H1 (cell line): Measurements from ENCODE around the gene ARHGEF7. TPM values are rescaled to one million over a fixed set of nuclear protein-coding genes. Genes with fewer than 3 reads are reported as not detected.
A peak's percentile ranks its signal among the peaks of the same experiment; 100 is the strongest.

Experiments
- CTCF ChIA-PET: fragments of 300-600 bp; sonication (Branson Sonifier 250); formaldehyde crosslinking; loops from one replicate; lab custom pipeline; 2021; ENCODE audit not compliant: partially characterized antibody; lab: Charles Lee
- POLR2A ChIA-PET: fragments of 300-600 bp; sonication (Branson Sonifier 250); formaldehyde crosslinking; loops from one replicate; lab custom pipeline; 2021; ENCODE audit warnings: inconsistent platforms; ENCODE audit not compliant: partially characterized antibody; lab: Charles Lee
- DNase-seq, 2 experiments: peaks; one replicate each; pipeline versions ENCODE4 v3.0.0 to v3.0.0-alpha.2; 2010 to 2022; ENCODE audit warnings: low spot score in 2 of 2, low read depth in 1 of 2, mixed read lengths in 1 of 2
- FAIRE-seq: peaks from 2 replicates; lab custom pipeline; 2011; peaks lifted over from hg19 to GRCh38; lab: Jason Lieb, UNC
- H2AFZ ChIP-seq: 2 replicates; pipeline ENCODE4 v1.8.1; 2012; ENCODE audit warnings: low read length, inconsistent platforms
- H2AK5ac ChIP-seq: 2 replicates; pipeline ENCODE4 v1.6.1; 2013; ENCODE audit warnings: low read depth, low read length
- H2BK120ac ChIP-seq: replicated peaks from 2 replicates; pipeline ENCODE3; 2013; ENCODE audit warnings: low read depth, low read length, inconsistent platforms
- H2BK12ac ChIP-seq: 2 replicates; pipeline ENCODE4 v1.6.1; 2013; ENCODE audit warnings: low read depth, low read length
- H2BK15ac ChIP-seq: 2 replicates; pipeline ENCODE4 v1.6.1; 2013; ENCODE audit warnings: low read length
- H2BK20ac ChIP-seq: 2 replicates; pipeline ENCODE4 v1.6.1; 2013; ENCODE audit warnings: low read length
- H2BK5ac ChIP-seq: 2 replicates; pipeline ENCODE4 v1.6.1; 2013; ENCODE audit warnings: low read depth, low read length
- H3K14ac ChIP-seq: 2 replicates; pipeline ENCODE4 v1.6.1; 2013; ENCODE audit warnings: inconsistent platforms; ENCODE audit not compliant: insufficient read length
- H3K18ac ChIP-seq: 2 replicates; pipeline ENCODE4 v1.6.1; 2013; ENCODE audit warnings: low read length; ENCODE audit errors: extremely low read depth
- H3K23ac ChIP-seq: 2 replicates; pipeline ENCODE4 v1.6.1; 2013; ENCODE audit warnings: inconsistent platforms; ENCODE audit not compliant: insufficient read length
- H3K23me2 ChIP-seq: 2 replicates; pipeline ENCODE4 v1.6.1; 2013; ENCODE audit warnings: low read depth, low read length
- H3K27ac ChIP-seq: 2 replicates; pipeline ENCODE4 v1.6.1; 2011; ENCODE audit warnings: low read depth, low read length, inconsistent platforms
- H3K27me3 ChIP-seq, 4 experiments: replicated peaks in 1 of 4; 1 replicate in 1 of 4; 2 replicates in 3 of 4; pipeline versions ENCODE4 v1.6.1 to v1.8.1; 2011 to 2013; ENCODE audit warnings: low read length in 3 of 4, mild to moderate bottlenecking in 3 of 4, inconsistent platforms in 2 of 4, mixed read lengths in 2 of 4, moderate library complexity in 1 of 4; ENCODE audit not compliant: control insufficient read depth in 3 of 4, insufficient read depth in 3 of 4; ENCODE audit errors: extremely low read depth in 1 of 4
- H3K36me3 ChIP-seq, 4 experiments: 2 replicates each; pipeline versions ENCODE4 v1.6.1 to v1.8.1; 2011 to 2013; ENCODE audit warnings: mild to moderate bottlenecking in 4 of 4, low read length in 3 of 4, moderate library complexity in 2 of 4, control low read depth in 1 of 4, inconsistent platforms in 1 of 4; ENCODE audit not compliant: insufficient read depth in 4 of 4, control insufficient read depth in 2 of 4
- H3K4ac ChIP-seq: replicated peaks from 2 replicates; pipeline ENCODE3; 2013; ENCODE audit warnings: low read length, low read depth, mixed read lengths, inconsistent platforms; ENCODE audit not compliant: insufficient read length
- H3K4me1 ChIP-seq, 4 experiments: replicated peaks in 1 of 4; 1 replicate in 1 of 4; 2 replicates in 3 of 4; pipeline versions ENCODE4 v1.6.1 to v1.8.1; 2011 to 2013; ENCODE audit warnings: low read length in 3 of 4, inconsistent platforms in 2 of 4, mixed read lengths in 1 of 4; ENCODE audit not compliant: insufficient read depth in 4 of 4, control insufficient read depth in 3 of 4
- H3K4me2 ChIP-seq, 2 experiments: 2 replicates each; pipeline versions ENCODE4 v1.6.1 to v1.8.1; 2011 to 2013; ENCODE audit warnings: low read depth in 2 of 2, low read length in 2 of 2, control low read depth in 1 of 2, inconsistent platforms in 1 of 2, mild to moderate bottlenecking in 1 of 2; ENCODE audit not compliant: insufficient read depth in 1 of 2
- H3K4me3 ChIP-seq, 4 experiments: fragments of 200-600, 300-600 bp in 1 of 4; sonication (generic), shearing (Covaris generic), sonication (Bioruptor Twin) in 1 of 4; 2 replicates each; pipeline versions ENCODE4 v1.5.1 to v1.8.1; 2011 to 2016; ENCODE audit warnings: low read length in 4 of 4, low read depth in 3 of 4, control low read depth in 2 of 4, inconsistent platforms in 2 of 4, mild to moderate bottlenecking in 2 of 4, mixed read lengths in 1 of 4, moderate library complexity in 1 of 4; ENCODE audit not compliant: insufficient read depth in 2 of 4; ENCODE audit errors: extremely low read depth in 1 of 4
- H3K56ac ChIP-seq: replicated peaks from 2 replicates; pipeline ENCODE3; 2013; ENCODE audit warnings: low read depth, mild to moderate bottlenecking, mixed read lengths, low read length, inconsistent platforms; ENCODE audit not compliant: insufficient read length
- H3K79me1 ChIP-seq: 2 replicates; pipeline ENCODE4 v1.6.1; 2013; ENCODE audit warnings: low read depth, low read length, control low read depth
- H3K79me2 ChIP-seq, 2 experiments: 2 replicates each; pipeline versions ENCODE4 v1.6.1 to v1.8.1; 2012 to 2013; ENCODE audit warnings: low read length in 2 of 2, mild to moderate bottlenecking in 2 of 2, inconsistent platforms in 1 of 2; ENCODE audit not compliant: insufficient read depth in 2 of 2, control insufficient read depth in 1 of 2
- H3K9ac ChIP-seq, 4 experiments: replicated peaks in 1 of 4; 1 replicate in 1 of 4; 2 replicates in 3 of 4; pipeline versions ENCODE4 v1.6.1 to v1.8.1; 2011 to 2013; ENCODE audit warnings: low read depth in 3 of 4, low read length in 3 of 4, control low read depth in 2 of 4, mild to moderate bottlenecking in 2 of 4, moderate library complexity in 2 of 4, inconsistent platforms in 1 of 4; ENCODE audit errors: extremely low read depth in 1 of 4
- H3K9me3 ChIP-seq, 2 experiments: 2 replicates each; pipeline versions ENCODE4 v1.6.1 to v1.8.1; 2012 to 2013; ENCODE audit warnings: mild to moderate bottlenecking in 2 of 2, moderate library complexity in 2 of 2, control low read depth in 1 of 2, inconsistent platforms in 1 of 2, low read depth in 1 of 2, low read length in 1 of 2, mixed read lengths in 1 of 2; ENCODE audit not compliant: insufficient read depth in 2 of 2
- H4K20me1 ChIP-seq, 2 experiments: replicated peaks in 1 of 2; 2 replicates each; pipeline versions ENCODE3 to v1.8.1; 2011 to 2013; ENCODE audit warnings: inconsistent platforms in 2 of 2, low read length in 2 of 2, mild to moderate bottlenecking in 1 of 2; ENCODE audit not compliant: insufficient read depth in 2 of 2, control insufficient read depth in 1 of 2
- H4K5ac ChIP-seq: 2 replicates; pipeline ENCODE4 v1.6.1; 2013; ENCODE audit warnings: low read length, low read depth, mixed read lengths, inconsistent platforms; ENCODE audit not compliant: insufficient read length
- H4K8ac ChIP-seq: 2 replicates; pipeline ENCODE4 v1.8.0; 2013; ENCODE audit warnings: mild to moderate bottlenecking, moderate library complexity, low read length, inconsistent platforms; ENCODE audit not compliant: insufficient read depth; ENCODE audit errors: extremely low read depth
- H4K91ac ChIP-seq: replicated peaks from 2 replicates; pipeline ENCODE3; 2013; ENCODE audit warnings: low read length, mixed read lengths, inconsistent platforms; ENCODE audit not compliant: insufficient read length
- BCL11A ChIP-seq, 2 experiments: IDR thresholded peaks; one replicate each; pipeline ENCODE4 v1.6.1; 2011; ENCODE audit warnings: low read depth in 2 of 2, low read length in 2 of 2, mild to moderate bottlenecking in 2 of 2
- CHD2 ChIP-seq: IDR thresholded peaks from 2 replicates; pipeline ENCODE4 v1.6.1; 2012; ENCODE audit warnings: low read length, improper control_type of control experiment
- EZH2 ChIP-seq: fragments of 200-600 bp; sonication (generic); IDR thresholded peaks from 2 replicates; pipeline ENCODE4 v1.7.1; 2012; ENCODE audit warnings: low read depth, mild to moderate bottlenecking, moderate library complexity, low read length, inconsistent platforms; ENCODE audit not compliant: severe bottlenecking
- FOSL1 ChIP-seq: IDR thresholded peaks from 2 replicates; pipeline ENCODE4 v1.6.1; 2011; ENCODE audit warnings: mild to moderate bottlenecking, low read depth, low read length, moderate library complexity; ENCODE audit not compliant: insufficient read depth
- GABPA ChIP-seq: IDR thresholded peaks from 2 replicates; pipeline ENCODE4 v1.6.1; 2011; ENCODE audit warnings: mild to moderate bottlenecking, low read length, moderate library complexity, borderline replicate concordance; ENCODE audit not compliant: insufficient read depth
- GTF2F1 ChIP-seq: IDR thresholded peaks from 2 replicates; pipeline ENCODE4 v1.6.1; 2012; ENCODE audit warnings: low read depth, low read length, improper control_type of control experiment, borderline replicate concordance
- JUN ChIP-seq: IDR thresholded peaks from 2 replicates; pipeline ENCODE4 v1.6.1; 2011; ENCODE audit warnings: low read depth, mild to moderate bottlenecking, improper control_type of control experiment, low read length
- KDM5A ChIP-seq: fragments of 200-600 bp; IDR thresholded peaks from 2 replicates; pipeline ENCODE4 v1.7.1; 2012; ENCODE audit warnings: mild to moderate bottlenecking, low read length, inconsistent platforms, mixed read lengths
- POLR2AphosphoS5 ChIP-seq: IDR thresholded peaks from 2 replicates; pipeline ENCODE4 v1.6.1; 2011; ENCODE audit warnings: low read depth, low read length
- SIX5 ChIP-seq: IDR thresholded peaks from 2 replicates; pipeline ENCODE4 v1.6.1; 2011; ENCODE audit warnings: mild to moderate bottlenecking, low read depth, low read length
- SP1 ChIP-seq: IDR thresholded peaks from 2 replicates; pipeline ENCODE4 v1.6.1; 2011; ENCODE audit warnings: low read depth, low read length
- SRF ChIP-seq: IDR thresholded peaks from 2 replicates; pipeline ENCODE4 v1.6.1; 2011; ENCODE audit warnings: mild to moderate bottlenecking, low read depth, low read length, moderate library complexity
- WGBS, 2 experiments: shearing (Covaris generic) in 1 of 2; methylation state at CpG; one replicate each; pipeline versions ENCODE4 v1.1.6 to v1.1.7; 2013 to 2015; ENCODE audit warnings: low lambda C conversion rate in 2 of 2, mixed read lengths in 2 of 2, inconsistent platforms in 1 of 2, low coverage in 1 of 2, missing lambda C conversion rate in 1 of 2; ENCODE audit not compliant: insufficient replicate concordance in 2 of 2, insufficient coverage in 1 of 2, insufficient read length in 1 of 2; ENCODE audit errors: extremely low coverage in 1 of 2, missing lambda C conversion rate in 1 of 2; 5-methylcytosine and 5-hydroxymethylcytosine counted together
- polyA plus RNA-seq, 7 experiments: library from polyadenylated mRNA; depleted of rRNA in 3 of 7; stranded (reverse) in 5 of 7; unstranded in 2 of 7; fragments of >200 nt in 5 of 7; fragments of 200-250 nt in 2 of 7; gene quantifications; 1 replicate in 5 of 7; 2 replicates in 1 of 7; 4 replicates in 1 of 7; pipeline versions ENCODE4 v1.2.1 to v1.2.3, GENCODE V29; 2011 to 2013; ENCODE audit warnings: missing spikeins in 2 of 7, mixed read lengths in 2 of 7
- total RNA-seq: library from RNA; stranded (reverse); fragmentation: NEBNext Ultra II Directional; extraction: Animal tissue kit (Norgen Biotek cat#: 25700); gene quantifications from 2 replicates; pipeline ENCODE4 v1.2.1, GENCODE V29; 2021
- TF ChIP-seq, protein P1 (sequence below): IDR thresholded peaks from 2 replicates; pipeline ENCODE4 v1.6.1; 2011; ENCODE audit warnings: low read depth, mild to moderate bottlenecking, low read length; ENCODE audit not compliant: insufficient read depth

Gene ARHGEF7
- total and polyA plus RNA-seq, 2 of the 8 experiments (the other 6 are each of a cell fraction or from before 2014, with no cell fraction given): 26.2 to 56.5 TPM

DNA sequence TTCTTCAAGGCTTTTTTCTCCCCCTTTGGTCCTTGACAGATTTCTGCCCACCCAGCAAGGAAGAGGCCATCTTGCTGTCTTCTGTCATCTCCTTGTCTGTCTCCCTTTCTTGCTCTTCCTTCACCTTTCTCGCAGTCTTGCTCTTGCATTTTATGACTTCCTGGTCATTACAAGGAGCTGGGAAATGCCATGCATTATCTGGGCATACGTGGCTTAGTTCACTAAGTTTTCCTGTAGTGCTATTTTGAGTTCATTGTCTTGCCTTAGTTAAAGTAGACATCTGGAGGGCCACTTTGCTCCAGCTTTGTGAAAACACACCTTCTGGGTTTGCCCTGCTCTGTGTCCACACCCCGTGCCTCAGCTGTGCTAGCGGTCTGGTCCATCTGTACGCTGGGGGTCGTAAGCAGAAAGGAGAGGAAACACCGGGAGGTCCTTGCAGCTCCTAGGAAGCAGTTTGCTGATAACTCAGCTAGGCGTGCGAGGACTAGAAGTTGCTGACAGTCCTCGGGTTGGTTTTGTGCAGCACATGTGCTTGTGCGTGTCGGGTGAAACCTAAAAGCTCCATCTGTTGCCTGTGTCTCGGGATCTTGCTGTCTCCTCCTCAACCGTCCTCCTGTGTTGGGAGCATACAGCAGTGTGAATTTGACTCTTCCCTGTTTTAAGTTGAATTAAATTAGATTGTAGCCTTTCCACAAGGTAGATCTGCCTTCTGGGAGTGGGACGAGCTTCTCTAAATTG is 59.4 kb downstream of the ARHGEF7 start:
- Histone ChIP-seq H2BK20ac (no peak overlapping the region), H3K36me3 (peaks cover 0 to 3% (median 0%) of the 10 kb centered on the region in 4 experiments; a peak in 1 of 8 replicates), H2BK120ac (no peak overlapping the region), H2AFZ (no peak overlapping the region), H2AK5ac (no peak overlapping the region), H3K79me1 (peaks cover 30% of the 10 kb centered on the region), H3K4me2 (no peak overlapping the region), H3K56ac (no peak overlapping the region), H4K8ac (no peak overlapping the region), H3K9ac (no peak overlapping the region), H3K79me2 (peaks cover 3 to 95% of the 10 kb centered on the region in 2 experiments), H4K5ac (no peak overlapping the region), H4K91ac (no peak overlapping the region), H3K27ac (no peak overlapping the region), H3K27me3 (no peaks in the 10 kb centered on the region), H3K4me1 (peaks cover 0 to 7% (median 1%) of the 10 kb centered on the region in 4 experiments; a peak in 4 of 7 replicates), H4K20me1 (peaks cover 20 to 30% of the 10 kb centered on the region in 2 experiments), H3K4ac (no peak overlapping the region), H3K14ac (no peak overlapping the region), H3K18ac (no peak overlapping the region), H3K9me3 (no peaks in the 10 kb centered on the region), H3K4me3 (no peak overlapping the region), H3K23ac (no peak overlapping the region), H2BK15ac (no peak overlapping the region), H3K23me2 (no peaks in the 10 kb centered on the region), H2BK12ac (no peak overlapping the region), H2BK5ac (peak overlapping the region; percentile 22)
- no peak for FAIRE-seq
- ChIA-PET CTCF (interaction anchor here (0.8 to 1.4 kb wide), 4 partner anchors 15 to 235 kb away, joined by 3 to 4 read pairs (median 4); no protein-coding TSS in a partner anchor), POLR2A (interaction anchor here (0.7 to 1.9 kb wide), 2 partner anchors 8 to 16 kb away, joined by 3 to 5 read pairs; no protein-coding TSS in a partner anchor)
- WGBS, 2 experiments: 94% methylated on average over 15 of the region's 15 CpGs; no CpG with 5 or more reads in 1 of the 2 experiments
- no peak for DNase-seq
- TF ChIP-seq GTF2F1 (no peak), BCL11A (IDR thresholded peaks at IDR 0.05; ENCODE audit: low read depth in 2 of 2, low read length in 2 of 2) (no peak), JUN (no peak), GABPA (no peak), SRF (no peak), SIX5 (no peak), FOSL1 (no peak), CHD2 (no peak), POLR2AphosphoS5 (no peak), KDM5A (no peak), EZH2 (no peak), SP1 (no peak)
- TF ChIP-seq, protein P1, sequence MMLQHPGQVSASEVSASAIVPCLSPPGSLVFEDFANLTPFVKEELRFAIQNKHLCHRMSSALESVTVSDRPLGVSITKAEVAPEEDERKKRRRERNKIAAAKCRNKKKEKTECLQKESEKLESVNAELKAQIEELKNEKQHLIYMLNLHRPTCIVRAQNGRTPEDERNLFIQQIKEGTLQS: no peak
